ENCODE data around the gene SPAG8.

GRCh38 chr9:35774907-35775635, 37.0 kb downstream of the SPAG8 start:
- TF ChIP-seq CTCF (IDR thresholded peaks at IDR 0.05) (no peak), POLR2A (IDR thresholded peaks at IDR 0.05) (no peak)
